ENCODE results near the gene TFDP1. TPM values are rescaled to one million over a fixed set of nuclear protein-coding genes. Genes with fewer than 3 reads are reported as not detected.

Gene TFDP1
- total RNA-seq, 1 experiment from 2014 or later = 107 TPM

GRCh38 chr13:113542751-113543424 lies 41.7 kb upstream of the TFDP1 start:
- Histone ChIP-seq H3K9me2 (ENCODE audit: insufficient read depth) (no peaks in the 10 kb centered on the region), H4K20me1 (ENCODE audit: insufficient read depth) (peaks cover 12% of the 10 kb centered on the region; the same call in 1 of the 2 replicates), H3K79me2 (ENCODE audit: low read depth) (0 out of 2 replicates have a peak, but pooled peaks cover 9% of the 10 kb centered on the region), H3K27me3 (ENCODE audit: insufficient read depth, low read depth) (no peaks in the 10 kb centered on the region), H3K4me3 (no peak overlapping the region), H3K27ac (no peak overlapping the region), H3K36me3 (ENCODE audit: low read depth) (peaks cover 14% of the 10 kb centered on the region; the same call in 1 of the 2 replicates), H2AFZ (no peak overlapping the region), H3K4me2 (no peak overlapping the region), H3K4me1 (replicated peaks; ENCODE audit: insufficient read depth) (peaks cover 20% of the 10 kb centered on the region), H3F3A (ENCODE audit: insufficient read depth, low read depth) (peaks cover 2% of the 10 kb centered on the region; the same call in 1 of the 2 replicates), H3K9me3 (ENCODE audit: insufficient read depth, low read depth) (no peaks in the 10 kb centered on the region)
- intact Hi-C loops (cut with micrococcal nuclease; ENCODE audit: unreplicated experiment) = no loop called here
- BruUV-seq (replicated peaks) = no TSS peak
- no peak for DNase-seq
- POLR2A ChIA-PET (ENCODE audit: unreplicated experiment) = interaction anchor here (0.6 kb wide), 1 partner anchor 23 kb away, joined by 14 read pairs; no protein-coding TSS in a partner anchor
- TF ChIP-seq EZH2 (IDR thresholded peaks at IDR 0.05; ENCODE audit: low read depth) (no peak), CTCF (conservative IDR thresholded peaks at IDR 0.05) (no peak)
- CTCF ChIA-PET = no interaction called here

GRCh38 chr13:113544071-113544891 lies 40.3 kb upstream of the TFDP1 start:
- ChIA-PET POLR2A (ENCODE audit: unreplicated experiment) (no interaction called here), CTCF (no interaction called here)
- H3K9me3 ChIP-seq (ENCODE audit: insufficient read depth, low read depth) = no peaks in the 10 kb centered on the region
- H3K4me1 ChIP-seq (replicated peaks; ENCODE audit: insufficient read depth) = peaks cover 21% of the 10 kb centered on the region
- DNase-seq = no peak
- no peak overlapping the region for H3K4me3 ChIP-seq
- intact Hi-C loops (cut with micrococcal nuclease; ENCODE audit: unreplicated experiment) = no loop called here
- H3K27me3 ChIP-seq (ENCODE audit: insufficient read depth, low read depth) = no peaks in the 10 kb centered on the region
- H2AFZ ChIP-seq = no peak overlapping the region
- 0 out of 2 replicates have a peak, but pooled peaks cover 9% of the 10 kb centered on the region for H3K79me2 ChIP-seq (ENCODE audit: low read depth)
- H3K27ac ChIP-seq = no peak overlapping the region
- no TSS peak for BruUV-seq (replicated peaks)
- H3K9me2 ChIP-seq (ENCODE audit: insufficient read depth) = no peaks in the 10 kb centered on the region
- no peak for TF ChIP-seq EZH2 (IDR thresholded peaks at IDR 0.05; ENCODE audit: low read depth)
- TF ChIP-seq CTCF (conservative IDR thresholded peaks at IDR 0.05) = no peak
- H4K20me1 ChIP-seq (ENCODE audit: insufficient read depth) = peaks cover 7% of the 10 kb centered on the region
- H3K36me3 ChIP-seq (ENCODE audit: low read depth) = peaks cover 7% of the 10 kb centered on the region; the same call in 1 of the 2 replicates
- H3F3A ChIP-seq (ENCODE audit: insufficient read depth, low read depth) = no peaks in the 10 kb centered on the region; the same call in 1 of the 2 replicates
- no peak overlapping the region for H3K4me2 ChIP-seq

- H3K9me2 ChIP-seq (ENCODE audit: insufficient read depth) = no peaks in the 10 kb centered on the region
- H3K9me3 ChIP-seq (ENCODE audit: insufficient read depth, low read depth) = no peaks in the 10 kb centered on the region
- no peaks in the 10 kb centered on the region for H3K27me3 ChIP-seq (ENCODE audit: insufficient read depth, low read depth)
- no peak overlapping the region for H2AFZ ChIP-seq
- H3K4me3 ChIP-seq = no peak overlapping the region
- CTCF ChIA-PET = no interaction called here
- TF ChIP-seq EZH2 (IDR thresholded peaks at IDR 0.05; ENCODE audit: low read depth) = no peak
- H3K4me2 ChIP-seq = peak overlapping the region; percentile 51; the same call in 1 of the 2 replicates
- H3F3A ChIP-seq (ENCODE audit: insufficient read depth, low read depth) = no peaks in the 10 kb centered on the region; the same call in 1 of the 2 replicates
- 0 out of 2 replicates have a peak, but pooled peaks cover 9% of the 10 kb centered on the region for H3K79me2 ChIP-seq (ENCODE audit: low read depth)
- BruUV-seq (replicated peaks) = no TSS peak
- peaks cover 7% of the 10 kb centered on the region for H4K20me1 ChIP-seq (ENCODE audit: insufficient read depth)
- no peak for DNase-seq
- no peak overlapping the region for H3K27ac ChIP-seq
- POLR2A ChIA-PET (ENCODE audit: unreplicated experiment) = no interaction called here
- 0 out of 2 replicates have a peak, but pooled peaks cover 10% of the 10 kb centered on the region for H3K36me3 ChIP-seq (ENCODE audit: low read depth)
- H3K4me1 ChIP-seq (replicated peaks; ENCODE audit: insufficient read depth) = peaks cover 23% of the 10 kb centered on the region
- intact Hi-C loops (cut with micrococcal nuclease; ENCODE audit: unreplicated experiment) = no loop called here
These were observed 39.7 kb upstream of the TFDP1 start for GRCh38 chr13:113544896-113545295.
